Gastrocnemius medialis (tissue), 4 donors: ENCODE data around the gene GRIK2. TPM values are rescaled to one million over a fixed set of nuclear protein-coding genes. Genes with fewer than 3 reads are reported as not detected.

Experiments
- ATAC-seq, 2 donors: fragments of 150-250 bp; one replicate each; pipeline ENCODE4 v1.9.1; 2016
- DNase-seq, 2 donors: peaks; one replicate each; pipeline ENCODE4 v3.0.0-alpha.2; 2019
- H3K27ac ChIP-seq, 4 donors: fragments of 200-600 bp; sonication (generic); 1 replicate in 1 of 4; 2 replicates in 3 of 4; pipeline ENCODE4 v1.5.1; 2016 to 2018; ENCODE audit warnings: mild to moderate bottlenecking in 2 of 4, moderate library complexity in 1 of 4
- H3K27me3 ChIP-seq, 3 donors: fragments of 200-600 bp; sonication (generic) in 2 of 3; 1 replicate in 1 of 3; 2 replicates in 2 of 3; pipeline versions ENCODE4 v1.5.1 to v1.6.0; 2016 to 2019; ENCODE audit warnings: mild to moderate bottlenecking in 1 of 3, moderate library complexity in 1 of 3
- H3K36me3 ChIP-seq, 2 donors: fragments of 200-600 bp; sonication (generic) in 1 of 2; one replicate each; pipeline ENCODE4 v1.5.1; 2017 to 2018
- H3K4me1 ChIP-seq, 2 donors: fragments of 200-600 bp; sonication (generic) in 1 of 2; one replicate each; pipeline ENCODE4 v1.5.1; 2016 to 2017; ENCODE audit warnings: mild to moderate bottlenecking in 2 of 2
- H3K4me3 ChIP-seq, 4 donors: fragments of 200-600 bp; sonication (generic) in 3 of 4; 1 replicate in 1 of 4; 2 replicates in 3 of 4; pipeline ENCODE4 v1.5.1; 2016 to 2019; ENCODE audit warnings: mild to moderate bottlenecking in 2 of 4
- H3K9me3 ChIP-seq, 3 donors: fragments of 200-600 bp; sonication (generic) in 2 of 3; 1 replicate in 1 of 3; 2 replicates in 2 of 3; pipeline ENCODE4 v1.5.1; 2016 to 2019
- CTCF ChIP-seq, 5 experiments: fragments of 450-650 bp in 3 of 5; fragments of 200-600 bp in 2 of 5; sonication (generic) in 2 of 5; IDR thresholded peaks in 4 of 5; conservative IDR thresholded peaks in 1 of 5; 1 replicate in 4 of 5; 2 replicates in 1 of 5; pipeline ENCODE4 v1.5.1; 2016 to 2019; ENCODE audit warnings: antibody characterized with exemption in 5 of 5, mild to moderate bottlenecking in 3 of 5, moderate library complexity in 3 of 5
- POLR2A ChIP-seq, 2 donors: fragments of 450-650 bp; IDR thresholded peaks; one replicate each; pipeline ENCODE4 v1.6.1; 2017; ENCODE audit warnings: antibody characterized with exemption in 2 of 2, mild to moderate bottlenecking in 2 of 2, moderate library complexity in 2 of 2
- in situ Hi-C, 4 donors: fragments of 200-750 bp; cut with MboI; loops; one replicate each; pipeline versions ENCODE4 v1.15.0 to v1.8.0; 2017; ENCODE audit warnings: low sequenced_read_pairs in 4 of 4
- intact Hi-C: fragments of 100-400 bp; cut with DNase I; formaldehyde crosslinking; loops from one replicate; pipeline ENCODE4 v1.15.1; 2023; ENCODE audit warnings: low total_unique reads
- total RNA-seq, 4 donors: library from RNA; depleted of rRNA; stranded (reverse); fragments of >200 nt; gene quantifications; one replicate each; pipeline versions ENCODE4 v1.1.0 to v1.2.3, GENCODE V29; 2016

Gene GRIK2
- total RNA-seq, 4 donors from 2014 or later: 0.39 to 5.1 (median 0.79) TPM

GRCh38 chr6:101534386-101534785 is 140.9 kb downstream of the GRIK2 start:
- H3K4me3 ChIP-seq: no peak overlapping the region
- no peaks in the 10 kb centered on the region for H3K36me3 ChIP-seq
- DNase-seq: no peak
- no peaks in the 10 kb centered on the region for H3K9me3 ChIP-seq
- no peaks in the 10 kb centered on the region for H3K27me3 ChIP-seq
- H3K27ac ChIP-seq: no peak overlapping the region
- in situ Hi-C loops: no loop called here
- TF ChIP-seq CTCF (IDR thresholded peaks at IDR 0.05 in 4 of 5, conservative IDR thresholded peaks at IDR 0.05 in 1 of 5): no peak
- no peak for TF ChIP-seq POLR2A (IDR thresholded peaks at IDR 0.05)
- intact Hi-C loops: no loop called here
- H3K4me1 ChIP-seq: no peaks in the 10 kb centered on the region
- ATAC-seq: no peak

- TF ChIP-seq CTCF (IDR thresholded peaks at IDR 0.05 in 4 of 5, conservative IDR thresholded peaks at IDR 0.05 in 1 of 5) (no peak), POLR2A (IDR thresholded peaks at IDR 0.05) (no peak)
- no peak for ATAC-seq
- H3K27me3 ChIP-seq: no peaks in the 10 kb centered on the region
Measured at GRCh38 chr6:101534821-101535220, 141.3 kb downstream of the GRIK2 start.

GRCh38 chr6:101537753-101538316 is 144.3 kb downstream of the GRIK2 start:
- Histone ChIP-seq H3K4me3 (no peak overlapping the region), H3K36me3 (no peaks in the 10 kb centered on the region), H3K9me3 (no peaks in the 10 kb centered on the region), H3K4me1 (no peaks in the 10 kb centered on the region), H3K27ac (no peak overlapping the region), H3K27me3 (no peaks in the 10 kb centered on the region)
- in situ Hi-C loops (no loop called here), intact Hi-C loops (no loop called here)
- TF ChIP-seq CTCF (IDR thresholded peaks at IDR 0.05 in 4 of 5, conservative IDR thresholded peaks at IDR 0.05 in 1 of 5) (no peak), POLR2A (IDR thresholded peaks at IDR 0.05) (no peak)
- ATAC-seq: no peak
- no peak for DNase-seq

More at GRCh38 chr6:101534821-101535220, 141.3 kb downstream of the GRIK2 start:
- in situ Hi-C loops (no loop called here), intact Hi-C loops (no loop called here)
- Histone ChIP-seq H3K4me1 (no peaks in the 10 kb centered on the region), H3K36me3 (no peaks in the 10 kb centered on the region), H3K9me3 (no peaks in the 10 kb centered on the region), H3K27ac (no peak overlapping the region), H3K4me3 (no peak overlapping the region)
- DNase-seq: no peak

GRCh38 chr6:101539510-101540245 is 146.2 kb downstream of the GRIK2 start:
- no peaks in the 10 kb centered on the region for H3K36me3 ChIP-seq
- no peak for ATAC-seq
- no peak overlapping the region for H3K4me3 ChIP-seq
- TF ChIP-seq POLR2A (IDR thresholded peaks at IDR 0.05): no peak
- no peak for TF ChIP-seq CTCF (IDR thresholded peaks at IDR 0.05 in 4 of 5, conservative IDR thresholded peaks at IDR 0.05 in 1 of 5)
- no peaks in the 10 kb centered on the region for H3K4me1 ChIP-seq
- intact Hi-C loops: no loop called here
- in situ Hi-C loops: no loop called here
- DNase-seq: no peak
- H3K27me3 ChIP-seq: no peaks in the 10 kb centered on the region
- H3K9me3 ChIP-seq: no peaks in the 10 kb centered on the region
- H3K27ac ChIP-seq: no peak overlapping the region
